ENCODE measurements around the gene AVPR2.

AVPR2 gene

DNA sequence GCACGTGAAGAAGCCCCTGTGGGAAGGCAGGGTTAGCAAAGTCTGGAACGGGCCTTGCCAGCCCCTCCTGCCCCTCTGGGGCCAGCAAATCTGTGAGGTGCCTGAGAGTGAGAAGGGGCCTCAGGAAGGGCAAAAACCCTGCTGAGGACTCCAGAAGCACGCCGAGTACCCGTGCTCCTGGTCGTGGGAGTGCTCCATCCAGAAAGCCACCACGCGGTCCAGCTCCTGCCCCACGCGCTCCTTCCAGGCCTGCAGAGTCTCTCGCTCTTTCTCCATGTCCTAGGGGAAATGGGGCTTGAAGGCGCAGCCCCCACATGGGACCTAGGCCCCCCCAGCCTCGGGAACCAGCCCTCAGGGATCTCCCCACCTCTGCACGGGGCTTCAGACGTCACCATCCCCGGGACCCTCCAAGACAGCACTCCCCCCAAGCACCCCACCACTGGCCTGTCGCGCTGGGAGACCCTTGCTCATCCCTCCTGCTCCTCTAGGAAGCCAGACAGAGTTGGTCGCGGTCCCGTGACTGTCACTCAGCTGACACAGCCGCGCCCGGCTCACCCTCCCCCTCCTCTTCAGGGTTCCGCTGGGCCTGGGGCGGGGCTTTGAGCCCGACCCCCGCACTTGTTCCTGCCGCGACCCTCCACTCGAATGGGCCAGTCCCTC is 39.8 kb downstream of the AVPR2 start, which contains the start of gene RENBP:
RENBP (minus strand) TSS at position 504 of the 660 bp plus-strand sequence; CDS start at position 471, 33 bp downstream.
- peaks cover 7% of the 10 kb centered on the region for H3K4me1 ChIP-seq (ENCODE audit: low read length)
- peak within 1 kb of the TSS; percentile 75 for H3K4me3 ChIP-seq (ENCODE audit: low read length)
- H3K27me3 ChIP-seq (ENCODE audit: low read depth, low read length), result no peaks in the 10 kb centered on the region
- no peak within 1 kb of the TSS for H3K27ac ChIP-seq (ENCODE audit: low read length)
- no peaks in the 10 kb centered on the region for H3K9me3 ChIP-seq (ENCODE audit: insufficient read depth, low read length)
- peak within 1 kb of the TSS; percentile 72 for H3K4me2 ChIP-seq (ENCODE audit: low read length)
- H4K20me1 ChIP-seq (ENCODE audit: insufficient read depth, low read length), result no peaks in the 10 kb centered on the region
- H2AFZ ChIP-seq (ENCODE audit: low read depth, low read length), result no peak within 1 kb of the TSS
- H3K36me3 ChIP-seq (replicated peaks; ENCODE audit: low read depth, low read length), result no peaks in the 10 kb centered on the region
- H3K9ac ChIP-seq (ENCODE audit: low read length), result peak within 1 kb of the TSS; percentile 48; the same call in 1 of the 2 replicates
- H3K79me2 ChIP-seq (ENCODE audit: low read length), result no peaks in the 10 kb centered on the region
- no peak for TF ChIP-seq EZH2phosphoT487 (IDR thresholded peaks at IDR 0.05; ENCODE audit: low read depth)
- TF ChIP-seq, protein P1, sequence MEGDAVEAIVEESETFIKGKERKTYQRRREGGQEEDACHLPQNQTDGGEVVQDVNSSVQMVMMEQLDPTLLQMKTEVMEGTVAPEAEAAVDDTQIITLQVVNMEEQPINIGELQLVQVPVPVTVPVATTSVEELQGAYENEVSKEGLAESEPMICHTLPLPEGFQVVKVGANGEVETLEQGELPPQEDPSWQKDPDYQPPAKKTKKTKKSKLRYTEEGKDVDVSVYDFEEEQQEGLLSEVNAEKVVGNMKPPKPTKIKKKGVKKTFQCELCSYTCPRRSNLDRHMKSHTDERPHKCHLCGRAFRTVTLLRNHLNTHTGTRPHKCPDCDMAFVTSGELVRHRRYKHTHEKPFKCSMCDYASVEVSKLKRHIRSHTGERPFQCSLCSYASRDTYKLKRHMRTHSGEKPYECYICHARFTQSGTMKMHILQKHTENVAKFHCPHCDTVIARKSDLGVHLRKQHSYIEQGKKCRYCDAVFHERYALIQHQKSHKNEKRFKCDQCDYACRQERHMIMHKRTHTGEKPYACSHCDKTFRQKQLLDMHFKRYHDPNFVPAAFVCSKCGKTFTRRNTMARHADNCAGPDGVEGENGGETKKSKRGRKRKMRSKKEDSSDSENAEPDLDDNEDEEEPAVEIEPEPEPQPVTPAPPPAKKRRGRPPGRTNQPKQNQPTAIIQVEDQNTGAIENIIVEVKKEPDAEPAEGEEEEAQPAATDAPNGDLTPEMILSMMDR (IDR thresholded peaks at IDR 0.05; ENCODE audit: low read depth, low read length), result no peak

DNA sequence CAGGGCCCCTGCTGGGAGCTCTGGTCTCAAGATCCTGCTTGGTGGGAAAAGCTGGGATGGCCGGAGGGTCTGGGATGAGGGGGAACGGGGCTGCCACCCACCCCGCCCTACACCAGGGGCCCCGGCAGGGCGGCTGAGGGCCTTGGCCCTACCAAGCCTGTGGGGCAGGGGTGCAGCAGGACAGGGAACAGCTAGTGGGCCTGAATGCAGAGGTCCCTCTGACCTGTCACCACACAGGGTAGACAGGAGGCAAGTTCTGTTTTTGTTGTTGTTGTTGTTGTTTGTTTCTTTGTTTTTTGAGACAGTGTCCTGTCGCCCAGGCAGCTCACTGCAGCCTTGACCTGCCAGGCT is 40.3 kb downstream of the AVPR2 start:
- Histone ChIP-seq H4K20me1 (ENCODE audit: insufficient read depth, low read length) (no peaks in the 10 kb centered on the region), H3K4me1 (ENCODE audit: low read length) (peaks cover 7% of the 10 kb centered on the region), H3K27me3 (ENCODE audit: low read depth, low read length) (no peaks in the 10 kb centered on the region), H2AFZ (ENCODE audit: low read depth, low read length) (no peak overlapping the region), H3K27ac (ENCODE audit: low read length) (no peak overlapping the region), H3K79me2 (ENCODE audit: low read length) (no peaks in the 10 kb centered on the region), H3K4me2 (ENCODE audit: low read length) (peak overlapping the region; percentile 72), H3K36me3 (replicated peaks; ENCODE audit: low read depth, low read length) (peaks cover 4% of the 10 kb centered on the region), H3K9me3 (ENCODE audit: insufficient read depth, low read length) (no peaks in the 10 kb centered on the region), H3K4me3 (ENCODE audit: low read length) (peak overlapping the region; percentile 75), H3K9ac (ENCODE audit: low read length) (0 out of 2 replicates have a peak overlapping the region, but pooled peaks have one; percentile 48)
- TF ChIP-seq EZH2phosphoT487 (IDR thresholded peaks at IDR 0.05; ENCODE audit: low read depth), result no peak
- TF ChIP-seq, protein P1 (IDR thresholded peaks at IDR 0.05; ENCODE audit: low read depth, low read length), result no peak

DNA sequence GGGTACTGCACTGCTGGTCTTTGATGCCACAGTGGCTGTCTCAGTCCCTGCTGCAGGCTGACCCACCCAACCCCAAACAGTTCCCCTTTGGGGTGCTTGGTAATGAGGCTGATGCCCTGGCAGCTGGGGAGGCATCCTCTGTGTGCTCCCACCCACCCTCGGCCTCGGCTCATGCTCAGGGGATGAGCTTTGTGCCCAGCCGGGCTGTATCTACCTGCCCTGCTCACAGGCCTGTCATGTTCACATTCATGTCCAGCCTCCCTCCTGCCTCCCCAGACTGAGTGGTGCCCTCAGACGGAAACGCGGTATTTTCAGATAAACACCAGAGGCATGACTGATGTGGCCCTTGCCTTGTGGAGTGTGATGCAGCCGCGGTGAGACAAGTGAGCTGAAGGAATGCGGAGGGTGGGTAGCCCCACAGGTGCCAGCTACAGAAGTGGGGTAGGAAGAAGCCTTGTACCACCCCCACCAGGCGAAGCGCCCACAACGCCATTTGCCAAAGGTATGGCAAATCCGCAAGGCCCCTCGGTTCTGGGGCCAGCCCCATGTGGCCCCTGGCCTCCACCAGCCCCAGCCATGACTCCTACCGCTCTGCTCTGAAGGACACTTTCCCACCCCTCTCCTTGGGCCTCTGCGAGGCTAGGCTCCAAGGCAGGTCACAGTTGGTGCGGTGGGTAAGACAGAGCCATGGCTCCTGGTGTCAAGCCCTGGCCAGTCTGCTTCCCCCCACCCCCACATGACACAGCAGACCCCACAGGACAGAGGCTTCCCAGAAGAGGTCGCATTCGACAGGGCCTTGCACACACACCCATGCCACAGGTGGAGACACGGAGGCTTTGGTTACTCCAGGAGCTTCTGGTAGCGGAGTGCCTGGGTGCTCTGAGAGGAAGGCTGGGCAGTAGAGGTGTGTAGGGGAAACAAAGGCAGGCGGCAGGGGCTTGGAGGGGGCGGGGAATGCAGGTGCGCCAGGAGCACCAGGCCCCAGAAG is 41.8 kb downstream of the AVPR2 start:
- H3K27ac ChIP-seq (ENCODE audit: low read length), result no peak overlapping the region
- no peak overlapping the region for H3K4me2 ChIP-seq (ENCODE audit: low read length)
- H2AFZ ChIP-seq (ENCODE audit: low read depth, low read length), result no peak overlapping the region
- no peaks in the 10 kb centered on the region for H3K79me2 ChIP-seq (ENCODE audit: low read length)
- peaks cover 7% of the 10 kb centered on the region for H3K4me1 ChIP-seq (ENCODE audit: low read length)
- H3K9ac ChIP-seq (ENCODE audit: low read length), result no peak overlapping the region
- no peak overlapping the region for H3K4me3 ChIP-seq (ENCODE audit: low read length)
- H4K20me1 ChIP-seq (ENCODE audit: insufficient read depth, low read length), result no peaks in the 10 kb centered on the region
- TF ChIP-seq, protein P1 (IDR thresholded peaks at IDR 0.05; ENCODE audit: low read depth, low read length), result no peak
- no peak for TF ChIP-seq EZH2phosphoT487 (IDR thresholded peaks at IDR 0.05; ENCODE audit: low read depth)
- H3K9me3 ChIP-seq (ENCODE audit: insufficient read depth, low read length), result no peaks in the 10 kb centered on the region
- no peaks in the 10 kb centered on the region for H3K27me3 ChIP-seq (ENCODE audit: low read depth, low read length)
- peaks cover 19% of the 10 kb centered on the region for H3K36me3 ChIP-seq (replicated peaks; ENCODE audit: low read depth, low read length)
